Tibial artery (tissue), 4 donors: ENCODE data around the gene SMIM7.

Experiments used
- DNase-seq, 2 donors: peaks; one replicate each; pipeline ENCODE4 v3.0.0-alpha.2; 2019
- H3K27ac ChIP-seq, 2 donors: fragments of 200-600 bp; sonication (generic) in 1 of 2; 1 replicate in 1 of 2; 2 replicates in 1 of 2; pipeline ENCODE4 v1.5.1; 2018 to 2019; ENCODE audit warnings: mild to moderate bottlenecking in 1 of 2
- H3K27me3 ChIP-seq, 2 donors: fragments of 200-600 bp; sonication (generic) in 1 of 2; one replicate each; pipeline versions ENCODE4 v1.5.1 to v1.6.0; 2016 to 2019
- H3K36me3 ChIP-seq, 3 donors: fragments of 200-600 bp; sonication (generic) in 2 of 3; one replicate each; pipeline ENCODE4 v1.5.1; 2016 to 2019; ENCODE audit warnings: mild to moderate bottlenecking in 2 of 3
- H3K4me1 ChIP-seq, 4 donors: fragments of 200-600 bp; sonication (generic) in 2 of 4; 1 replicate in 3 of 4; 2 replicates in 1 of 4; pipeline ENCODE4 v1.5.1; 2016 to 2019
- H3K4me3 ChIP-seq, 2 donors: fragments of 200-600 bp; sonication (generic) in 1 of 2; 1 replicate in 1 of 2; 2 replicates in 1 of 2; pipeline ENCODE4 v1.5.1; 2018 to 2019; ENCODE audit warnings: mild to moderate bottlenecking in 2 of 2
- H3K9me3 ChIP-seq, 3 donors: fragments of 200-600 bp; sonication (generic) in 1 of 3; one replicate each; pipeline ENCODE4 v1.5.1; 2016 to 2019
- CTCF ChIP-seq, 2 experiments: fragments of 200-600 bp in 1 of 2; fragments of 450-650 bp in 1 of 2; IDR thresholded peaks; one replicate each; pipeline ENCODE4 v1.5.1; 2017 to 2019; ENCODE audit warnings: antibody characterized with exemption in 2 of 2, mild to moderate bottlenecking in 1 of 2, moderate library complexity in 1 of 2
- intact Hi-C: fragments of 100-400 bp; cut with DNase I; formaldehyde crosslinking; loops from one replicate; pipeline ENCODE4 v1.15.0; 2023; ENCODE audit warnings: low total_unique reads

Gene SMIM7

DNA sequence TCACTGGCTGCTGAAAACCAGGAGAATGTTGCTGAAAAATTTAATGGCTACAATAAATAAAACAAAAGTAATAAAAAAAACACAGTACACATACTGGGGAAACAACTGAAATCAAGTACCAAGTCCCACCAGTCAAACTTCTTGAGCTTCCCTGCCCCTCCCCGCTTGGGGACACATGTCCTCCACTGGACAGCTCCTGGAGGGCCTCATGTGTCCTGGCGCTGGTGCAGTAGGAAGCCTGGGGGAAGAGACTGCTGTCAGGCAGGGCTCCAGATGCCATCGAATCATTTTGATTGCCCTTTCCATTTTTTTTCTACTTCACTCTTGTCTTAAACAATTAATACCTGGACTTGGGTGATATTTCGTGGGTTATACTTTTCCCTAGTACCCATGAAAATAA, 61.1 kb downstream of the SMIM7 start:
- TF ChIP-seq CTCF (IDR thresholded peaks at IDR 0.05), result no peak

DNA sequence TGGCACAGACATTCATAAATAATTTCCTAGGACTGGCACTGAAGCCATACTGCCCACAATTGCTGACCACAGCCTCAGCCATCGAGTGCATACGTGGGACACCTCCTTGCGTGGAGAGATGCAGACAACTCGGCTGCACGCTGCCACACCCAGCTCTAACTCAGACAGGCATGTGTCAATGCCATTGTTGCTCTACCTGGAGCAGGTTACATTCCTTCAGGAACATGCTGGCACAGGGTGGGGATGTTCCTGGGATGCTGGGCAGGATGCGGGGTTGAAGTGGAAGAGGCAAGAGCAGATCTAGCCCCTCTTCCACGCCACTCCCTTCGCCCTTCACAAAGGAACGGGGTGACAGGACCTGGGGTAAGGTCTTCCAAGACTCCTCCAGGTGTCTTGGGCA, 63.5 kb downstream of the SMIM7 start:
- Histone ChIP-seq H3K4me3 (no peak overlapping the region), H3K27ac (no peak overlapping the region), H3K27me3 (no peaks in the 10 kb centered on the region), H3K4me1 (peaks cover 0 to 40% (median 14%) of the 10 kb centered on the region in 4 donors), H3K36me3 (no peaks in the 10 kb centered on the region), H3K9me3 (no peaks in the 10 kb centered on the region)
- no peak for DNase-seq
- no peak for TF ChIP-seq CTCF (IDR thresholded peaks at IDR 0.05)
- intact Hi-C loops, result no loop called here

More for the DNA sequence above, 61.1 kb downstream of the SMIM7 start:
- no peak for DNase-seq
- Histone ChIP-seq H3K36me3 (no peaks in the 10 kb centered on the region), H3K4me3 (no peak overlapping the region), H3K9me3 (no peaks in the 10 kb centered on the region), H3K4me1 (peaks cover 0 to 45% (median 18%) of the 10 kb centered on the region in 4 donors), H3K27me3 (no peaks in the 10 kb centered on the region), H3K27ac (no peak overlapping the region)
- intact Hi-C loops, result no loop called here
